Astrocyte (in vitro differentiated cells and primary cell): ENCODE measurements around the gene LRPPRC.

Source experiments
- CTCF ChIP-seq: IDR thresholded peaks from 2 replicates; pipeline ENCODE4 v1.5.1; 2011; ENCODE audit warnings: low read depth, mild to moderate bottlenecking, inconsistent platforms, low read length, moderate library complexity; ENCODE audit not compliant: insufficient read depth
- EZH2 ChIP-seq: IDR thresholded peaks from 2 replicates; pipeline ENCODE4 v1.6.1; 2012; ENCODE audit warnings: mild to moderate bottlenecking, low read length, inconsistent platforms; ENCODE audit not compliant: insufficient read depth

GRCh38 chr2:44001716-44002115, 5.9 kb upstream of the LRPPRC start:
- TF ChIP-seq CTCF (no peak), EZH2 (no peak)
